Measurements from ENCODE around the gene RBFOX2.

DNA sequence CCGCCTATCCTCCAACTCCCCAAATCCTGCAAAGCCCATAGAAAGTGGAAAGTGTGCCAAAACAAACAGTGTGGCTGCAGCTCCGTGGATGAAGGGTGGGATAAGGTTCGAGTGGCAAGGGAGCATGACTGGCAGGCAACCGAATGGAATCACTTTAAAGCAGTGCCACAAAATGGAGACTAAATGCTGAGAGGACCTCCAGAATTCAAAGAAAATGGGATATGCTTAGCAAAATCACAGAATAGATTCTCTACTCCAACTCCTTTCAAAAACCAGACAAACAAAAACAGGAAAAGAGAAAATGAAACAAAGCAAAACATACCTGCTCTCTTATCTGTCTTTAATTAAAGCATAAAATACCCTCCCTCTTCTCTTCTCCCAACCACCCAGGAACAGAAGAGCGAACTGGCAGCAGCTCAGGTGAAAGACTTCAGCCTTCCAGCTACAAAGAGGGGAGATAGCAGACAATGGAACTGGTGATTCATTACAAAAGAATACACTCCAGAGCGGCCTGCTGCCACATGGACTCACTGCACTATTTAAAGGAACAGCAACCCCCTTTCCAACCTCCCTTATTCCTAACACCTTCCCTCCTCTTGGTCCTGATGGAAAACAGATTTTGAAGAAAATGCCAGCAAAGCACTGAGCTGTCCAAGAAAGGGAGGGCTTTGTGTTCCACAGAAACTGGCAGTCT, 192.5 kb downstream of the RBFOX2 start:
- TF ChIP-seq MAFK (IDR thresholded peaks at IDR 0.05; ENCODE audit: partially characterized antibody) (no peak), POLR2A (IDR thresholded peaks at IDR 0.05; ENCODE audit: low read length) (no peak), SMC3 (IDR thresholded peaks at IDR 0.05) (no peak), HOXA7 (CRISPR knock-in tag; IDR thresholded peaks at IDR 0.05) (no peak), JUNB (IDR thresholded peaks at IDR 0.05) (no peak; the same call in 1 of the 2 replicates)
- TF ChIP-seq, protein P1, sequence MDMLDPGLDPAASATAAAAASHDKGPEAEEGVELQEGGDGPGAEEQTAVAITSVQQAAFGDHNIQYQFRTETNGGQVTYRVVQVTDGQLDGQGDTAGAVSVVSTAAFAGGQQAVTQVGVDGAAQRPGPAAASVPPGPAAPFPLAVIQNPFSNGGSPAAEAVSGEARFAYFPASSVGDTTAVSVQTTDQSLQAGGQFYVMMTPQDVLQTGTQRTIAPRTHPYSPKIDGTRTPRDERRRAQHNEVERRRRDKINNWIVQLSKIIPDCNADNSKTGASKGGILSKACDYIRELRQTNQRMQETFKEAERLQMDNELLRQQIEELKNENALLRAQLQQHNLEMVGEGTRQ (IDR thresholded peaks at IDR 0.05) = no peak
- TF ChIP-seq, protein P2, sequence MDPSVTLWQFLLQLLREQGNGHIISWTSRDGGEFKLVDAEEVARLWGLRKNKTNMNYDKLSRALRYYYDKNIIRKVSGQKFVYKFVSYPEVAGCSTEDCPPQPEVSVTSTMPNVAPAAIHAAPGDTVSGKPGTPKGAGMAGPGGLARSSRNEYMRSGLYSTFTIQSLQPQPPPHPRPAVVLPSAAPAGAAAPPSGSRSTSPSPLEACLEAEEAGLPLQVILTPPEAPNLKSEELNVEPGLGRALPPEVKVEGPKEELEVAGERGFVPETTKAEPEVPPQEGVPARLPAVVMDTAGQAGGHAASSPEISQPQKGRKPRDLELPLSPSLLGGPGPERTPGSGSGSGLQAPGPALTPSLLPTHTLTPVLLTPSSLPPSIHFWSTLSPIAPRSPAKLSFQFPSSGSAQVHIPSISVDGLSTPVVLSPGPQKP (IDR thresholded peaks at IDR 0.05; ENCODE audit: low read depth, low read length) = no peak
